ENCODE measurements around the gene NXN. TPM values are rescaled to one million over a fixed set of nuclear protein-coding genes. Genes with fewer than 3 reads are reported as not detected.
"Not testable (repeated sequence)": the region's sequence is repeated elsewhere in the genome, so short reads cannot be mapped to it uniquely, and the experiment has no call there.

Gene NXN
- polyA plus RNA-seq, 1 donor from 2014 or later: 14.8 TPM

GRCh38 chr17:789931-790873 is 189.4 kb downstream of the NXN start:
- not testable (repeated sequence) for H3K79me2 ChIP-seq (replicated peaks; ENCODE audit: insufficient read depth, low read length); H3K27me3 ChIP-seq (ENCODE audit: insufficient read depth, low read depth, low read length); H4K20me1 ChIP-seq (ENCODE audit: insufficient read depth); H2AFZ ChIP-seq (ENCODE audit: low read depth, low read length); H3K27ac ChIP-seq (ENCODE audit: low read length); H3K4me2 ChIP-seq (ENCODE audit: low read length); H3K9me2 ChIP-seq (ENCODE audit: insufficient read depth, low read length); H3K36me3 ChIP-seq (ENCODE audit: insufficient read depth, low read length); H3K4me3 ChIP-seq (ENCODE audit: low read length); H3K9me3 ChIP-seq (ENCODE audit: low read length); H3F3A ChIP-seq (ENCODE audit: insufficient read depth, low read length, poor library complexity, severe bottlenecking); H3K9ac ChIP-seq (ENCODE audit: low read length)

DNA sequence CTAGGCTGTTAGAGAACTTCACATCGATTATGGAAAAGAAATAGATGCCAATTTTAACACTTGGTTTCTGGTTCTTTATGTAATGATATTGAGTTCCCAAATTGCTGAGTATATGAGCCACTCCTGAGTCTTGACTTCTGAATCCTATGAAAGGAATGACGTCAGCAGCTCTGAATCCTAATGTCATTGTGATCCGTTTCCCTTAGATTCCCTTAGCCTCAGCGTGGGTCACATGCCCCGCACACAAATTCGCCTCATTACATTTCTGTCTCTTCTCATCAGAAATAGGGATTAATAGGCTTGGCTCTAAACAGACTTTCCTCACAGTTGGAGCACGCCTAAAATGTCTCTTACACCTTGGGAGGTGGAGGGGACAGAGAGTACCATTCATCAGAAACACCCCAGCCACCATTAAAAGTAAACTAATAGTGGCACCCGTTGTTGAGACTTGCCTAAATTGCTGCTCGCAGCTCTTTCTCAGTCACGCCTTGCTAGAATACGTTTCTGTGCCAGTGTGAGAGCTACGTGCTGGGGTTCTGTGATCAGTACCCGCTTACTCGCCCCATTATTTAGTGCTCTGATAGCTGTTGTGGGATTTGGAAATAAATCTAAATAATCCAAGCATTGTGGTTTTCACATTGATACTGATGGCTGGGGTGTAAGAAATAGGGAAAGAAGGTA is 190.3 kb downstream of the NXN start:
- Histone ChIP-seq H3K36me3 (ENCODE audit: insufficient read depth, low read length) (no peaks in the 10 kb centered on the region), H3K4me3 (ENCODE audit: low read length) (no peak overlapping the region), H3F3A (ENCODE audit: insufficient read depth, low read length, poor library complexity, severe bottlenecking) (no peaks in the 10 kb centered on the region), H3K9me2 (ENCODE audit: insufficient read depth, low read length) (no peaks in the 10 kb centered on the region), H3K79me2 (replicated peaks; ENCODE audit: insufficient read depth, low read length) (peaks cover 9% of the 10 kb centered on the region), H3K9ac (ENCODE audit: low read length) (no peak overlapping the region), H3K27ac (ENCODE audit: low read length) (no peak overlapping the region), H3K27me3 (ENCODE audit: insufficient read depth, low read depth, low read length) (no peaks in the 10 kb centered on the region), H3K9me3 (ENCODE audit: low read length) (no peaks in the 10 kb centered on the region), H3K4me2 (ENCODE audit: low read length) (no peak overlapping the region), H2AFZ (ENCODE audit: low read depth, low read length) (no peak overlapping the region), H4K20me1 (ENCODE audit: insufficient read depth) (no peaks in the 10 kb centered on the region)
- TF ChIP-seq TAF1 (IDR thresholded peaks at IDR 0.05; ENCODE audit: low read depth) (no peak), MXI1 (conservative IDR thresholded peaks at IDR 0.05; ENCODE audit: poor library complexity, severe bottlenecking) (no peak), SMC3 (conservative IDR thresholded peaks at IDR 0.05; ENCODE audit: poor library complexity) (no peak), RAD21 (conservative IDR thresholded peaks at IDR 0.05) (no peak), CTCF (IDR thresholded peaks at IDR 0.05; ENCODE audit: poor library complexity, severe bottlenecking) (no peak)
- TF ChIP-seq, protein P1, sequence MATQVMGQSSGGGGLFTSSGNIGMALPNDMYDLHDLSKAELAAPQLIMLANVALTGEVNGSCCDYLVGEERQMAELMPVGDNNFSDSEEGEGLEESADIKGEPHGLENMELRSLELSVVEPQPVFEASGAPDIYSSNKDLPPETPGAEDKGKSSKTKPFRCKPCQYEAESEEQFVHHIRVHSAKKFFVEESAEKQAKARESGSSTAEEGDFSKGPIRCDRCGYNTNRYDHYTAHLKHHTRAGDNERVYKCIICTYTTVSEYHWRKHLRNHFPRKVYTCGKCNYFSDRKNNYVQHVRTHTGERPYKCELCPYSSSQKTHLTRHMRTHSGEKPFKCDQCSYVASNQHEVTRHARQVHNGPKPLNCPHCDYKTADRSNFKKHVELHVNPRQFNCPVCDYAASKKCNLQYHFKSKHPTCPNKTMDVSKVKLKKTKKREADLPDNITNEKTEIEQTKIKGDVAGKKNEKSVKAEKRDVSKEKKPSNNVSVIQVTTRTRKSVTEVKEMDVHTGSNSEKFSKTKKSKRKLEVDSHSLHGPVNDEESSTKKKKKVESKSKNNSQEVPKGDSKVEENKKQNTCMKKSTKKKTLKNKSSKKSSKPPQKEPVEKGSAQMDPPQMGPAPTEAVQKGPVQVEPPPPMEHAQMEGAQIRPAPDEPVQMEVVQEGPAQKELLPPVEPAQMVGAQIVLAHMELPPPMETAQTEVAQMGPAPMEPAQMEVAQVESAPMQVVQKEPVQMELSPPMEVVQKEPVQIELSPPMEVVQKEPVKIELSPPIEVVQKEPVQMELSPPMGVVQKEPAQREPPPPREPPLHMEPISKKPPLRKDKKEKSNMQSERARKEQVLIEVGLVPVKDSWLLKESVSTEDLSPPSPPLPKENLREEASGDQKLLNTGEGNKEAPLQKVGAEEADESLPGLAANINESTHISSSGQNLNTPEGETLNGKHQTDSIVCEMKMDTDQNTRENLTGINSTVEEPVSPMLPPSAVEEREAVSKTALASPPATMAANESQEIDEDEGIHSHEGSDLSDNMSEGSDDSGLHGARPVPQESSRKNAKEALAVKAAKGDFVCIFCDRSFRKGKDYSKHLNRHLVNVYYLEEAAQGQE (IDR thresholded peaks at IDR 0.05; ENCODE audit: borderline replicate concordance): no peak

DNA sequence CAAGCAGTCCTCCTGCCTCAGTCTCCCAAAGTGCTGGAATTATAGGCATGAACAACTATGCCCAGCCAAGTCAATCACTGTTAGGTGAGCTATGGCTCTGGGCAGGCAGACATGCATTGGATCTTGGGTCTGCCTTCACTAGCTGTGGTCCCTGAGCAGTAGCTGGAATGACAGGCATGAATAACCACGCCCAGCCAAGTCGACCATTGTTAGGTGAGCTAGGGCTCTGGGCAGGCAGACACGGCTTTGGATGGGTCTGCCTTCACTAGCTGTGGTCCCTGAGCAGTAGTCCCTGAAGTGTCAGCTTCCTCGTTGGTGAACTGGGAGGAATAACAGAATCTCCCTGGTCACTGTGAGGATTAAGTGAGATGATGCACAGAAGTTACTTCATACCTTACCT is 191.0 kb downstream of the NXN start:
- Histone ChIP-seq H3K4me3 (ENCODE audit: low read length) (no peak overlapping the region), H3K27ac (ENCODE audit: low read length) (no peak overlapping the region), H3K9me2 (ENCODE audit: insufficient read depth, low read length) (no peaks in the 10 kb centered on the region), H3K4me2 (ENCODE audit: low read length) (no peak overlapping the region), H3K79me2 (replicated peaks; ENCODE audit: insufficient read depth, low read length) (peaks cover 14% of the 10 kb centered on the region), H3F3A (ENCODE audit: insufficient read depth, low read length, poor library complexity, severe bottlenecking) (no peaks in the 10 kb centered on the region), H3K36me3 (ENCODE audit: insufficient read depth, low read length) (no peaks in the 10 kb centered on the region), H3K9ac (ENCODE audit: low read length) (no peak overlapping the region), H3K27me3 (ENCODE audit: insufficient read depth, low read depth, low read length) (no peaks in the 10 kb centered on the region), H2AFZ (ENCODE audit: low read depth, low read length) (no peak overlapping the region), H3K9me3 (ENCODE audit: low read length) (no peaks in the 10 kb centered on the region), H4K20me1 (ENCODE audit: insufficient read depth) (no peaks in the 10 kb centered on the region)
- TF ChIP-seq EZH2 (IDR thresholded peaks at IDR 0.05; ENCODE audit: borderline replicate concordance, insufficient read depth, low read length, poor library complexity, severe bottlenecking) (no peak), SMC3 (conservative IDR thresholded peaks at IDR 0.05; ENCODE audit: poor library complexity) (no peak), TAF1 (IDR thresholded peaks at IDR 0.05; ENCODE audit: low read depth) (no peak), RAD21 (conservative IDR thresholded peaks at IDR 0.05) (no peak), CTCF (IDR thresholded peaks at IDR 0.05; ENCODE audit: poor library complexity, severe bottlenecking) (no peak), EP300 (conservative IDR thresholded peaks at IDR 0.05; ENCODE audit: poor library complexity, severe bottlenecking) (no peak)
- TF ChIP-seq, protein P1 (IDR thresholded peaks at IDR 0.05; ENCODE audit: borderline replicate concordance): no peak
